ENCODE data around the gene YPEL2.

Gene YPEL2

DNA sequence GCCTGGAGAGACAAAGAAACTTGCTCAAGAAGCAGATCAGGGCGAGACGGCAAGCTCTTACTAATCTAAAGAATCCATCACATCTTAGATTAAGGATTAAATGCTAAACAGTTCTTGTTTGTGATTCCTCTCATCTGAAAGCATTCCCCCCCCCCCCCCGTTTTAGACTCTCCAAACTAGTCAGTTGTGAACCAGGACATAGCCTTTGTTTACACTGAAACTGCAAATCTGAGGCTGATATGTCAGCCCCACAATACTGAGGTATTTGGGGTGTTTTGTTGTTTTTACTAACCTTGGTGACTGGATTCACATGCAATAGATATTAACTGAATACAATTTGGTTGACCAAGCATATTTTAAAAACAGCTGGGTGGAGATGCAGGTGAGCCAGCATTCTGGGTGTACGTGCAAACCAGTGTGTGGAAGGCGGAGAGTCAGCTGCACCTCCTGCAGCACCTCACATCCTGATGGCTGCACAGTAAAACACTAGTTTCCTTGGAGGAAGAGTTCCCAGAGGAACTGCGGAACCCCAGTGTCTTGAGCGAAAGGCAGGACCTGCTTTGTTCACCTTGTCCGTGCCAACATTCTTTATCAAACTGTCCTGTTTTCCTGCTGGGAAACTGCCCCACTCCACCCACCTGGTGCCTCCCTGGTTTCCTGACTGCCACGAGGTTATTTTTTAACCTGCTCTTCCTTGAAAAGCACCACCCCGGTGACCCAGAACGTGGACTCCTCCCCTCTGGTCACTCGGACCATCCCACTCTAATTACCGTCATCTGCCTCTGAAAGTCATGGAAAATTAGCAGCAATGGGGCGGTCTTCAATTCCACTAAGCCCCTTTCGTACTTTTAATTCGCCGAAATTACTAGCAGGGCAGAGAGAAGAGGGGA is 1.2 kb upstream of the YPEL2 start:
- Histone ChIP-seq H3K9ac (ENCODE audit: low read depth, low read length) (no peak overlapping the region), H3K4me3 (ENCODE audit: low read length) (peak overlapping the region; percentile 72), H3K36me3 (ENCODE audit: insufficient read depth, low read length) (no peaks in the 10 kb centered on the region), H3K27ac (ENCODE audit: low read depth, low read length) (peak overlapping the region; percentile 42; the same call in 1 of the 2 replicates), H3K4me1 (ENCODE audit: insufficient read depth, low read length) (peaks cover 23% of the 10 kb centered on the region), H3K9me3 (ENCODE audit: insufficient read depth, low read depth, low read length) (no peaks in the 10 kb centered on the region), H3K27me3 (ENCODE audit: insufficient read depth, low read length) (peaks cover 25% of the 10 kb centered on the region)
- 38% methylated on average over 16 of the region's 17 CpGs for WGBS

DNA sequence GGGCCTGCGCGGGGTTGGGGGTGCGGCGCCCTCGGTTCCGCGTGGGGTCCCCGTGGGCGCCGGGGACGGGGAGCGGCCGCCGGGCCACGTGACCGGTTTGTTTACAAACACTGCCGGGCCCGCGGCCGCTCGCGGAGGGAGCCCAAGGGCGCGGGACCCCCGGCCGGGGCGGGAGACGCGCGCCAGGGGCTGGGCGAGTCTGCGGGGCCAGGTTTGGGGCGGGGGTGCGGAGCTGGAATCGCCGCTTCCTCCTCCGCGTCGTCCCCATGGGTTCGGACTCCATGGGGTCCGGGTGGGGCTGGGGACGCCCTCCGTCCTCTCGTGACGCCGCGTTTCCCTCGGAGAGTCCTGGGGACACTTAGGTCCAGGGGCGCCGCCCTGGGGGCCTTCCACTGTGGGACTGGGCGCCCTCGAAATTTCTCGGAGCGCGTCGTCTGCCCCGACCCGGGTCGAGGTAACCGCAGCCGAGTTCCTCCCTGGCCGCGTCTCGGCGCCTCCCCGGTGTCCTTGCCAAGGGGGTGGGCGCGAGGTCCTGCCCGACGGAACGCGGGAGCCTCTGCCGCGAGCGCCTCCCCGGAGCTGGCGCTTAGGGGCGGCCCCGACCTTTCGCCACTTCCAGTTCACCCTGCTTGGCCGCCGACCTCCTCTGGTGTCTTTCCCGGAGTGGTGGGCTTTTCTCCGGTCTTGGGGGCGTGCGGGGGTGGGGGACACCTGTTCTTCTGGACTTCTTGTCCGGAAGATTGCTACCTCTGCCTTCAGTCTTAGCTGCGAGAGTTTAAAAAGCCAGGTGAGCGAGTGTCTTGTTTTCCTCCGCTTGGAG is 684 bp downstream of the YPEL2 start:
- Histone ChIP-seq H3K9ac (ENCODE audit: low read depth, low read length) (peak overlapping the region; percentile 21; the same call in 1 of the 2 replicates), H3K4me1 (ENCODE audit: insufficient read depth, low read length) (peaks cover 23% of the 10 kb centered on the region), H3K36me3 (ENCODE audit: insufficient read depth, low read length) (no peaks in the 10 kb centered on the region), H3K9me3 (ENCODE audit: insufficient read depth, low read depth, low read length) (no peaks in the 10 kb centered on the region), H3K27me3 (ENCODE audit: insufficient read depth, low read length) (peaks cover 25% of the 10 kb centered on the region), H3K27ac (ENCODE audit: low read depth, low read length) (no peak overlapping the region), H3K4me3 (ENCODE audit: low read length) (peak overlapping the region; percentile 72)
- under 1% methylated on average over 90 of the region's 90 CpGs for WGBS

GRCh38 chr17:59332749-59333377 is 1.4 kb downstream of the YPEL2 start:
- H3K9ac ChIP-seq (ENCODE audit: low read depth, low read length) = no peak overlapping the region
- H3K27me3 ChIP-seq (ENCODE audit: insufficient read depth, low read length) = peaks cover 25% of the 10 kb centered on the region
- no peaks in the 10 kb centered on the region for H3K36me3 ChIP-seq (ENCODE audit: insufficient read depth, low read length)
- peak overlapping the region; percentile 72 for H3K4me3 ChIP-seq (ENCODE audit: low read length)
- H3K4me1 ChIP-seq (ENCODE audit: insufficient read depth, low read length) = peaks cover 23% of the 10 kb centered on the region
- H3K9me3 ChIP-seq (ENCODE audit: insufficient read depth, low read depth, low read length) = no peaks in the 10 kb centered on the region
- H3K27ac ChIP-seq (ENCODE audit: low read depth, low read length) = no peak overlapping the region
- 33% methylated on average over 14 of the region's 14 CpGs for WGBS

- peaks cover 25% of the 10 kb centered on the region for H3K27me3 ChIP-seq (ENCODE audit: insufficient read depth, low read length)
- no peak overlapping the region for H3K27ac ChIP-seq (ENCODE audit: low read depth, low read length)
- H3K9ac ChIP-seq (ENCODE audit: low read depth, low read length) = no peak overlapping the region
- no peaks in the 10 kb centered on the region for H3K36me3 ChIP-seq (ENCODE audit: insufficient read depth, low read length)
- no peak overlapping the region for H3K4me3 ChIP-seq (ENCODE audit: low read length)
- H3K4me1 ChIP-seq (ENCODE audit: insufficient read depth, low read length) = peaks cover 19% of the 10 kb centered on the region
- H3K9me3 ChIP-seq (ENCODE audit: insufficient read depth, low read depth, low read length) = no peaks in the 10 kb centered on the region
- WGBS = 91% methylated on average over 2 of the region's 2 CpGs
Measured at GRCh38 chr17:59333836-59334235, 2.4 kb downstream of the YPEL2 start.

- Histone ChIP-seq H3K9ac (ENCODE audit: low read depth, low read length) (no peak overlapping the region), H3K36me3 (ENCODE audit: insufficient read depth, low read length) (no peaks in the 10 kb centered on the region), H3K4me3 (ENCODE audit: low read length) (no peak overlapping the region), H3K27ac (ENCODE audit: low read depth, low read length) (no peak overlapping the region), H3K4me1 (ENCODE audit: insufficient read depth, low read length) (peaks cover 1% of the 10 kb centered on the region), H3K27me3 (ENCODE audit: insufficient read depth, low read length) (peaks cover 25% of the 10 kb centered on the region), H3K9me3 (ENCODE audit: insufficient read depth, low read depth, low read length) (no peaks in the 10 kb centered on the region)
- WGBS = 88% methylated on average over 10 of the region's 10 CpGs
Measured at GRCh38 chr17:59335685-59336084, 4.2 kb downstream of the YPEL2 start.

DNA sequence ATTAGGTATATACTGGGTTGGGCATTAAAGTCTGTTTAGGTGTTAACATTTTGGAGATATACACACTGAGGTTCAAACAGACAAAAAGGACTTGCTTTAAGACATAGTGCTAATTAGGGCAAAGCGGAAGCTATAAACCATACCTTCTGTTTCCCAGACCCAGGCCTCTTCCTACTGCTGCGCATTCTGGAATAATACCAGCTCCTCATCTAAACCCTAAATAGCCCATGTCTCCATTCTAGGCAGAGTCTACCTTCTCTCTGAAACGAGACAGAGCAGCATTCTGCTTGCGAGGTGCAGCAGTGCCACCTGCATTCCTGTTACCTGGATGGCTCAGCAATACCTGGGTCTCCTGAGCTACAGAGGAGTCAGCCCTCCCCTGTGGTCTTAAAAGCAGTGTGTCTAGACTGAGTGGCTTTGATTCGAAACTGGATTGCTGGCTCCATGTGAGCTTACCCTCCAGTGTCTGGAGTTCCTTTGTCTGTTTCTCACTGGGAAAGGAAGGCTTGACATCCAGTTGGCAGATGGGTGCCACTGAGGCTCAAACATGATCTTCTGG is 6.4 kb downstream of the YPEL2 start:
- 95% methylated on average over 5 of the region's 5 CpGs for WGBS
- H3K4me3 ChIP-seq (ENCODE audit: low read length) = no peak overlapping the region
- H3K27me3 ChIP-seq (ENCODE audit: insufficient read depth, low read length) = peaks cover 17% of the 10 kb centered on the region
- no peak overlapping the region for H3K9ac ChIP-seq (ENCODE audit: low read depth, low read length)
- H3K36me3 ChIP-seq (ENCODE audit: insufficient read depth, low read length) = no peaks in the 10 kb centered on the region
- H3K27ac ChIP-seq (ENCODE audit: low read depth, low read length) = no peak overlapping the region
- H3K9me3 ChIP-seq (ENCODE audit: insufficient read depth, low read depth, low read length) = no peaks in the 10 kb centered on the region
- no peaks in the 10 kb centered on the region for H3K4me1 ChIP-seq (ENCODE audit: insufficient read depth, low read length)

GRCh38 chr17:59338498-59338897 is 7.0 kb downstream of the YPEL2 start:
- Histone ChIP-seq H3K27ac (ENCODE audit: low read depth, low read length) (no peak overlapping the region), H3K4me3 (ENCODE audit: low read length) (no peak overlapping the region), H3K4me1 (ENCODE audit: insufficient read depth, low read length) (no peaks in the 10 kb centered on the region), H3K9ac (ENCODE audit: low read depth, low read length) (no peak overlapping the region), H3K9me3 (ENCODE audit: insufficient read depth, low read depth, low read length) (no peaks in the 10 kb centered on the region), H3K27me3 (ENCODE audit: insufficient read depth, low read length) (peaks cover 10% of the 10 kb centered on the region), H3K36me3 (ENCODE audit: insufficient read depth, low read length) (no peaks in the 10 kb centered on the region)
- 83% methylated on average over 5 of the region's 5 CpGs for WGBS

- Histone ChIP-seq H3K27ac (ENCODE audit: low read depth, low read length) (no peak overlapping the region), H3K4me1 (ENCODE audit: insufficient read depth, low read length) (no peaks in the 10 kb centered on the region), H3K36me3 (ENCODE audit: insufficient read depth, low read length) (no peaks in the 10 kb centered on the region), H3K9me3 (ENCODE audit: insufficient read depth, low read depth, low read length) (no peaks in the 10 kb centered on the region), H3K9ac (ENCODE audit: low read depth, low read length) (no peak overlapping the region), H3K27me3 (ENCODE audit: insufficient read depth, low read length) (no peaks in the 10 kb centered on the region), H3K4me3 (ENCODE audit: low read length) (no peak overlapping the region)
- 98% methylated on average over 3 of the region's 3 CpGs for WGBS
Measured at GRCh38 chr17:59341922-59342321, 10.5 kb downstream of the YPEL2 start.

GRCh38 chr17:59342681-59343131 is 11.3 kb downstream of the YPEL2 start:
- WGBS = 80% methylated on average over 4 of the region's 4 CpGs
- H3K27me3 ChIP-seq (ENCODE audit: insufficient read depth, low read length) = no peaks in the 10 kb centered on the region
- no peak overlapping the region for H3K27ac ChIP-seq (ENCODE audit: low read depth, low read length)

GRCh38 chr17:59345476-59345875 is 14.0 kb downstream of the YPEL2 start:
- no peaks in the 10 kb centered on the region for H3K27me3 ChIP-seq (ENCODE audit: insufficient read depth, low read length)
- 0 out of 2 replicates have a peak, but pooled peaks cover 6% of the 10 kb centered on the region for H3K4me1 ChIP-seq (ENCODE audit: insufficient read depth, low read length)
- no peaks in the 10 kb centered on the region for H3K9me3 ChIP-seq (ENCODE audit: insufficient read depth, low read depth, low read length)
- 93% methylated on average over 7 of the region's 7 CpGs for WGBS
- H3K4me3 ChIP-seq (ENCODE audit: low read length) = no peak overlapping the region
- H3K9ac ChIP-seq (ENCODE audit: low read depth, low read length) = no peak overlapping the region
- no peak overlapping the region for H3K27ac ChIP-seq (ENCODE audit: low read depth, low read length)
- no peaks in the 10 kb centered on the region for H3K36me3 ChIP-seq (ENCODE audit: insufficient read depth, low read length)

More at GRCh38 chr17:59342681-59343131, 11.3 kb downstream of the YPEL2 start:
- Histone ChIP-seq H3K36me3 (ENCODE audit: insufficient read depth, low read length) (no peaks in the 10 kb centered on the region), H3K4me3 (ENCODE audit: low read length) (no peak overlapping the region), H3K4me1 (ENCODE audit: insufficient read depth, low read length) (no peaks in the 10 kb centered on the region), H3K9me3 (ENCODE audit: insufficient read depth, low read depth, low read length) (no peaks in the 10 kb centered on the region), H3K9ac (ENCODE audit: low read depth, low read length) (no peak overlapping the region)
